GM19240 (cell line): Measurements from ENCODE around the gene NEB.
"Not testable (repeated sequence)": the region's sequence is repeated elsewhere in the genome, so short reads cannot be mapped to it uniquely, and the experiment has no call there.

Source experiments
- DNase-seq: peaks from one replicate; pipeline ENCODE4 v3.0.0; 2011; ENCODE audit warnings: low spot score; ENCODE audit not compliant: insufficient read length

Gene NEB

GRCh38 chr2:151708788-151709187 is 25.5 kb downstream of the NEB start:
- DNase-seq, result no peak

GRCh38 chr2:151707857-151708256 is 26.4 kb downstream of the NEB start:
- no peak for DNase-seq

DNA sequence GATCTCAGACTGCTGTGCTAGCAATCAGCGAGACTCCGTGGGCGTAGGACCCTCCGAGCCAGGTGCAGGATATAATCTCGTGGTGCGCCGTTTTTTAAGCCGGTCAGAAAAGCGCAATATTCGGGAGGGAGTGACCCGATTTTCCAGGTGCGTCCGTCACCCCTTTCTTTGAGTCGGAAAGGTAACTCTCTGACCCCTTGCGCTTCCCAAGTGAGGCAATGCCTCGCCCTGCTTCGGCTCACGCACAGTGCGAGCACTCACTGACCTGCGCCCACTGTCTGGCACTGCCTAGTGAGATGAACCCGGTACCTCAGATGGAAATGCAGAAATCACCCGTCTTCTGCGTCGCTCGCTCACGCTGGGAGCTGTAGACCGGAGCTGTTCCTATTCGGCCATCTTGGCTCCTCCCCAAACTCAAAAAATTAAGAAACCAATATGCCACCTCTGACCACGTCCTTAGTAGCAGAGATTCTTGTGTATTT is 29.8 kb downstream of the NEB start:
- not testable (repeated sequence) for DNase-seq

DNA sequence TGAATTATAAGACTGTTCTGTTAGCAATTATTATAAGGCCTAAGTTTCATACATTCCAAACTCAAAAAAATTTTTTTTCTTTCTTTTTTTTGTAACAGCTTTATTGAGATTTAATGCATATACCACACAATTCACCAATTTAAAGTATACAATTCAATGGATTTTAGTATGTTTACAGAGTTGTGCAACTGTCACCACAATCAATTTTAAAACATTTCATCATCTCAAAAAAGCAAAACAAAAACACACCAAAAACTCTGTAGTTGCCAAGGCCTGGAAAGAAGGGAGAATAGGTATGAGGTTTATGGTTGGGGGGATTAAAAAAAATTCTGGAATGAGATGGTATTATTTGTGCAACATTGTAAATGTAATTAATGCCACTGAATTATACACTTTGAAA is 36.1 kb downstream of the NEB start:
- DNase-seq, result not testable (repeated sequence)

DNA sequence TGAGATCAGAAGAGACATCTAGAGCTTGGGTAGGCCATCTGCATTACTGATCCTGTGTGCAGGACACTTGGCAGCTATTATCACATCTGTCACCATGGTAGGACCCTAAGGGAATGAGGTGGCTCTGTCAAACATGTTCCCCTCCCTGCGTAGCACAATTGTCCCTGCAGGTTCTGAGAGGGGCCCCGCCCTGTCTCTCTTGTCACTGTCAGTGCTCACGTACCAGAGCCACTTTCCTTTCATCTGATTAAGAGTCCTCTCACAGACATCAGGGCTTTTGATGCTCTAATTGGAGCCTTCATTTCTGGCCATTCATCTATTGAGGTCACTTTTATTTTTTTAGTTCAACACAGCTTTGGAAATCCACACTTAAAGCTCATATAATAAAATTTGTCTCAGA is 38.5 kb downstream of the NEB start:
- no peak for DNase-seq

DNA sequence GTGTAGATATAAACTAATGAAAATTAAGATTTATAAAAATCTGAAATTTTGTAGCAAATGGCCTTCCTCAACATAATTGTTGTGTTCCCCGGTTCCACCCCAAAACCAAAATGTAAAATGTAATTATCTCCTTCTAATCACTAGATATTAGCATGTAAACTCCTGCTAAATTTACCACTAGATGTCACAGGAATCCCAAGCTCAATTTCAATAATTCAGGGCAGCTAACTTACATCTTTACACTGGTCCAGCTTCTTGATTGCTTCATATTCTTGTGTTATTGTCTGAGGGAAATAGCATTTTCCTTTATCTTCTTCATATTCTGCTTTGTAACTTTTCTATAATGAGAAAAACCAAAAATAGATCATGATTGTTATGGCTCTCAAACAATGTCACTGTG is 42.6 kb downstream of the NEB start:
- no peak for DNase-seq

GRCh38 chr2:151688719-151689118 is 45.6 kb downstream of the NEB start:
- DNase-seq, result no peak

DNA sequence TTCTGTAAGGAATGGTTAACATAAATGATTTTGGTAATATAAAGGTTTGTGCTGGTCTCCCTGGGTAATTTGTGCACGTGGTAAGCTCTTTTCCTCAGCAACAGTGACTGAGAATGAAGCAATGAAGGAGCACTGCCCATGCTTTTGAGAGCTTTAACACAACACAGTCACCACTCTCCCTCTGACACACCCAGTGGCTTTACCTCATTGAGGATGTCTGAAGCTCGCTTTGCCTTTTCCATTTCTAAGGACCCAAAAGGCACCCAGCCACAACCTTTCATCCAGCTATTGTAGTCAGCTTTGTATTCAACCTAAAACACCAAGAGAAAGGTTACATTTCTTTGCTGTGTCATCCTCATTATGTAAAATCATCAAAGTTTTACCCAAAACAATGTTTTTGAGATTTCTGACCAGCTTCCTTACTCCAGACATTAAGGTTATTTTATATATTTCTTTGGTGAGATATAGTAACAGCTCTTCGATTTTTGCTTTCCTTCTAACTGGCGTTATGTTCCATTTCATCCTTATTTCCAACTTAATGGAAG is 51.7 kb downstream of the NEB start:
- DNase-seq, result no peak

DNA sequence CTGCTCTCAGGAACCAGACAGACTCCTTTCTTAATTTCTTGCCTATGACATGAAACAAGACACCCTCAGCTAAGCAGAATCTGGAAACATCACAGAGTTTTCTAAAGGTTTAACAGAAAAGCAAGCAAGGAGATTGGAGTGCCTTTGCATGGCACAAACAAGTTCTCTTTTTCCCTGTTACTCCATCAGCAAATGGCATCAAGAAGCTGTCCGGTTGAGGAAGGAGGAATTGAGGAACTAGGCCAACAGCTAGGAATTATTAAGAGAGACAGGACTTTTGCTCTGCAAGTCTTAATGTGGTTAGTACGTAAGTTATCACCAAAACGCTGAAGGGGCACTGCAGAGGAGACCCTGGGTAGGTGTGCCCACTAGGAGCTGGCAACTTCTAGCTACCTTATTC is 53.2 kb downstream of the NEB start:
- no peak for DNase-seq

DNA sequence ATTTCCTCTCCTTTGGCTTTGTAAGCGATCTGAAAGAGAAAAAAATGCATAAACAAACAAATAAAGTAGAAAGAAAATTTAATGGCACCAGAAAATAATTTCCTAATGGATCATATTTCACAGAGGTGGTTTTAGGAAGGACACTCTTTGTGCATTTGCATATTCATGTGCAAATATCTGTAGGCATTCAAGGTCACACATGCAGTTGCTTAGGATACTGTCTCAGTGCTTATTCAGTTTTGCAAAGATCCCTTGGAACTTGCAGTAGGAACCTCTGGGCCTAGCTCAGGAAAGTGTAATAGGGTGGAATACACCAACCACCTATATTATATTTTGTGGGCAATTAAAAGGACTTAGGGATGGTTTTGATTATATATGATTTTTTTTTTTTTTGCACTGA is 54.3 kb downstream of the NEB start:
- DNase-seq, result no peak

DNA sequence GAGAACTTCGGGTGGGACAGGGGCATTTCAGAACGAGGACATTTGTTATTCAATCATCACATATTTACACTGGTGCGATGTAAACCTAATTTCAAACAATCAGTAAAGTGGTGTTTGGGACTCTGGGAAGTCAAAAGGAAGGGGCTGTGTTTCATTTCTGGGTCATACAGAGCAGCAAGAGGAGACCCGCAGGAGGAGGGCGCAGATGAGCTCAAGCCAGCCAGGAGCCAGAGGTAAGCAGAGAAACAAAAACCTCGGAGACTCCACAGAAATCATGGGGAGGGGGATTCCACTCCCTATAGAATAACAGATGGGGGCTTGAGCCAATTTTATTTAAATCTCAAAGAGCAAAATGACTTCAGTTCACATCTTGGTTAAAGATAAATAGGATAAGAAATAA is 55.4 kb downstream of the NEB start:
- no peak for DNase-seq

DNA sequence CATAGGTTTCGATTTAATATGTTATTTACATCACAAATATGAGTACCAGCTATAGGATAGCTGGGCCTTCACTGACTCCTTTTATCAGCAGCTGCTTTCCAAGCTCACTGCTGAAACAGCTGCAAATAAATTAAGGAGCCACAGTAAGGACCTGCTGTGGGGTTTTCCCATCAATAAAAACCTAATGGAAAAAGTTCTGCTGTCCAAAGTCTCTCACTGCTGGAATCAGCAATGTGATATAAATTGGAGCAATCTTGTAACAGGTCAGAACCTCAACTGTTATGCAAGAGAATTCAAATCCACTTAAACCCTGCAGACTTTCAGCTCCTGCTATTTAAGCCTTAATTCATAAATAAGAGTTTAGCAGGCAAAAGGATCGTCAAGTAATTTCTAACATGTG is 61.3 kb downstream of the NEB start:
- DNase-seq, result no peak

DNA sequence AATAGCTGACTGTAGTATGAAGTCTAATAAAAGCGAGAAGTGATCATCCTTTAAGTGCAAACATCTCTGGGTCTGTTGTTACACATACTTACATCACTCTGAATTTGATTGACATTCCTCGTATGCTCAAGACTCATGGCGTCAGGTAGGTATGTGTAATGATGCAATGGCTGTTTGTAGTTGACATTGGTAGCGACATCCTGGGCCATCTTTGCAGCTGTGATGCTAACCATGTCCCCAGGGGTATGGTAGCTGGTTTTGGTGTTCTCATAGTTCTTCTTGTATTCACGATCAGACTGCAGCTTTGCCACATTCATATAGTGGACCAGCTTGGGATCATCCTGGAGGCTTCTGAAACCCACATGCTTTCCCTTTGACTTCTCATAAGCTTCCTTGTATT is 62.0 kb downstream of the NEB start:
- DNase-seq, result no peak

DNA sequence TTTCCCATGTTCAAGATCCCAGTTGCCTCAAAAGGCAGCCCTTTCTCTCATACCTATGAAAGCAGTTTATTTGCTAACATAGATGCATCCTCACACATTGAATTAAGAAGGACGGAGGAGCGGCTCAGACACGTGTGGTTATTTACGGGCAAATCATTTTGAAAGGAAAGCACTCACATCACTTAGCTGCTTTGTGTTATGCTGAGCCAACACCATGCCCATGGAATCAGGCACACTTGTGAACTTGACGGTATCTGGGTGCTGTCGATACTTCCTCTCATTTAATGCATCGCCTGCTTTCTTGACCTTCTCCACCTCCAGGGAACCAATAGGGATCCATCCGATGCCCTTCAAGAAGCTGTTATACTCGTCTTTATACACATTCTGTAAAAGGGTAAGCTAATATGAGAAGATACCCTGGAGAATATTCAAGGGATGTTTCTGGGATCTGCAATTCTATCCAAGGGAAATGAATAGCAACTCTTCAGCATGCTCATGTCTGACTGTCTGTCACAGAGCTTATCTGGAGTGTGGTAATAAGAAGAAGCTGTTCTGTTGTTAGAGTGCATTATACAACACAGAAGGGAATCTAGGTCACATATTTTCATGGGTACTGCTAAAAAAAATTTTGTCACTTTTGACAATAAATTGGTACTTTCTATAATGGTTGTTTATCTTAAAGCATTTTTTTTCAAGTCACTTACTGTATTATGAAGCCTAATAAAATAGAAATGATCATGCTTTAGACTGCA is 63.3 kb downstream of the NEB start:
- no peak for DNase-seq

GRCh38 chr2:151670346-151670745 is 63.9 kb downstream of the NEB start:
- DNase-seq, result no peak

GRCh38 chr2:151669585-151670081 is 64.6 kb downstream of the NEB start:
- no peak for DNase-seq

GRCh38 chr2:151668737-151669136 is 65.5 kb downstream of the NEB start:
- DNase-seq, result no peak

GRCh38 chr2:151665959-151666358 is 68.3 kb downstream of the NEB start:
- DNase-seq, result no peak

GRCh38 chr2:151664520-151664919 is 69.8 kb downstream of the NEB start:
- no peak for DNase-seq

GRCh38 chr2:151661625-151662024 is 72.7 kb downstream of the NEB start:
- DNase-seq, result no peak

DNA sequence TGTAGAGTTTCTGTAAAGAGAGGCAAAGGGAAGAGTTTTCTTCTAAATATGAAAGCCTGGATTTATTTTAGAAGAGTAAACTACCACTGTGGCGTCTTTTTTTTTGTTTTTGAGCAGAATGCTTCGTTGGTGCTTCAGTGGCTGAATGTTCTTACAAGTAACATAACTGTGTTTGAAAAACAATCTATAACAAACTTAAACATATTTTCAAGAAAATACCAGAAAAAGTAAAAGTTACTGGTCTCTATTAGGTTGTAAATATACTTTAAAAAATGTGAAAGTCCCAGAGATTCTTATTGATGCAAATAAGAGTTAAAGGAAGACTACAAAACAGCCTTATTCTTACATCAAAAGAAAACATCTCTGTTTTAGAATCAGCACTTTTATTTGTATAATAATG is 76.2 kb downstream of the NEB start:
- no peak for DNase-seq

- DNase-seq, result no peak
Measured at GRCh38 chr2:151657667-151658076, 76.6 kb downstream of the NEB start.
